Mesendoderm (in vitro differentiated cells): ENCODE results near the gene DCXR.

Source experiments
- DNase-seq: peaks from one replicate; pipeline ENCODE4 v3.0.0; 2013
- H2AK5ac ChIP-seq: 2 replicates; pipeline ENCODE4 v1.6.1; 2013; ENCODE audit warnings: low read length, inconsistent platforms
- H2BK120ac ChIP-seq: 2 replicates; pipeline ENCODE4 v1.6.1; 2013; ENCODE audit warnings: low read depth, mild to moderate bottlenecking, low read length, moderate library complexity, mixed read lengths
- H2BK15ac ChIP-seq: replicated peaks from 2 replicates; pipeline ENCODE4 v1.6.1; 2013; ENCODE audit warnings: low read depth, mild to moderate bottlenecking, moderate library complexity
- H2BK5ac ChIP-seq: 2 replicates; pipeline ENCODE4 v1.6.1; 2013; ENCODE audit warnings: low read length, inconsistent platforms
- H3K18ac ChIP-seq: 2 replicates; pipeline ENCODE4 v1.6.1; 2013; ENCODE audit warnings: mild to moderate bottlenecking, low read length, mixed read lengths
- H3K23ac ChIP-seq: one replicate; pipeline ENCODE4 v1.6.1; 2013; ENCODE audit warnings: low read length
- H3K27ac ChIP-seq: 2 replicates; pipeline ENCODE4 v1.5.1; 2013; ENCODE audit warnings: low read depth, mild to moderate bottlenecking, inconsistent platforms, low read length, moderate library complexity
- H3K27me3 ChIP-seq: 2 replicates; pipeline ENCODE4 v1.6.1; 2013; ENCODE audit warnings: low read length, control low read depth, mild to moderate bottlenecking, inconsistent platforms; ENCODE audit not compliant: insufficient read depth, poor library complexity
- H3K36me3 ChIP-seq: 2 replicates; pipeline ENCODE4 v1.6.1; 2013; ENCODE audit warnings: low read length, inconsistent platforms; ENCODE audit not compliant: control insufficient read depth, insufficient read depth
- H3K4ac ChIP-seq: one replicate; pipeline ENCODE4 v1.6.1; 2013; ENCODE audit warnings: low read depth, mild to moderate bottlenecking, low read length, moderate library complexity
- H3K4me1 ChIP-seq: 2 replicates; pipeline ENCODE4 v1.6.1; 2013; ENCODE audit warnings: low read depth, low read length, inconsistent platforms; ENCODE audit not compliant: control insufficient read depth
- H3K4me2 ChIP-seq: 2 replicates; pipeline ENCODE4 v1.6.1; 2013; ENCODE audit warnings: low read length
- H3K4me3 ChIP-seq: 2 replicates; pipeline ENCODE4 v1.5.1; 2013; ENCODE audit warnings: mild to moderate bottlenecking, low read length
- H3K56ac ChIP-seq: one replicate; pipeline ENCODE4 v1.6.1; 2013; ENCODE audit warnings: low read length
- H3K79me1 ChIP-seq: 2 replicates; pipeline ENCODE4 v1.6.1; 2013; ENCODE audit warnings: low read length, inconsistent platforms
- H3K79me2 ChIP-seq: 2 replicates; pipeline ENCODE4 v1.6.1; 2013; ENCODE audit warnings: mild to moderate bottlenecking, low read length; ENCODE audit not compliant: control insufficient read depth, insufficient read depth
- H3K9ac ChIP-seq: 2 replicates; pipeline ENCODE4 v1.6.1; 2013; ENCODE audit warnings: low read length, inconsistent platforms
- H4K5ac ChIP-seq: one replicate; pipeline ENCODE4 v1.6.1; 2013; ENCODE audit warnings: low read length
- H4K8ac ChIP-seq: one replicate; pipeline ENCODE4 v1.6.1; 2013; ENCODE audit warnings: low read depth, mild to moderate bottlenecking, control low read depth, low read length, moderate library complexity
- WGBS: extraction: QIAGEN DNeasy Blood & Tissue Kit; methylation state at CpG from one replicate; pipeline ENCODE4 v1.1.7; 2013; ENCODE audit warnings: low lambda C conversion rate, missing lambda C conversion rate; ENCODE audit not compliant: insufficient coverage; ENCODE audit errors: extremely low coverage; 5-methylcytosine and 5-hydroxymethylcytosine counted together

The DCXR gene

GRCh38 chr17:82062076-82062983 is 24.8 kb upstream of the DCXR start:
- no peak overlapping the region for H3K23ac ChIP-seq
- DNase-seq: no peak
- no peak overlapping the region for H2BK5ac ChIP-seq
- no peak overlapping the region for H4K8ac ChIP-seq
- H3K79me2 ChIP-seq: no peaks in the 10 kb centered on the region
- H3K56ac ChIP-seq: no peak overlapping the region
- H3K27ac ChIP-seq: no peak overlapping the region
- H2AK5ac ChIP-seq: no peak overlapping the region
- H3K18ac ChIP-seq: no peak overlapping the region
- H3K9ac ChIP-seq: no peak overlapping the region
- H3K4me1 ChIP-seq: no peaks in the 10 kb centered on the region
- no peak overlapping the region for H2BK120ac ChIP-seq
- H3K4ac ChIP-seq: no peak overlapping the region
- H3K79me1 ChIP-seq: peaks cover 2% of the 10 kb centered on the region
- no peak overlapping the region for H2BK15ac ChIP-seq
- no CpG with 5 or more reads among the region's 24 CpGs for WGBS
- no peak overlapping the region for H4K5ac ChIP-seq
- no peak overlapping the region for H3K4me3 ChIP-seq
- no peaks in the 10 kb centered on the region for H3K27me3 ChIP-seq
- peaks cover 4% of the 10 kb centered on the region for H3K36me3 ChIP-seq
- H3K4me2 ChIP-seq: no peak overlapping the region

- H2BK120ac ChIP-seq: no peak overlapping the region
- no peak overlapping the region for H2AK5ac ChIP-seq
- H3K79me2 ChIP-seq: no peaks in the 10 kb centered on the region
- H3K56ac ChIP-seq: no peak overlapping the region
- H3K27ac ChIP-seq: no peak overlapping the region
- no peak overlapping the region for H3K4me2 ChIP-seq
- no peak overlapping the region for H3K4ac ChIP-seq
- H4K8ac ChIP-seq: no peak overlapping the region
- H4K5ac ChIP-seq: no peak overlapping the region
- H3K36me3 ChIP-seq: peaks cover 4% of the 10 kb centered on the region
- no peak overlapping the region for H3K4me3 ChIP-seq
- no peaks in the 10 kb centered on the region for H3K27me3 ChIP-seq
- no peak overlapping the region for H3K18ac ChIP-seq
- H2BK15ac ChIP-seq: no peak overlapping the region
- no peaks in the 10 kb centered on the region for H3K4me1 ChIP-seq
- H3K9ac ChIP-seq: no peak overlapping the region
- no peak overlapping the region for H3K23ac ChIP-seq
- no CpG with 5 or more reads among the region's 34 CpGs for WGBS
- DNase-seq: no peak
- H2BK5ac ChIP-seq: no peak overlapping the region
- H3K79me1 ChIP-seq: peaks cover 2% of the 10 kb centered on the region
Observed at GRCh38 chr17:82061047-82061925, 23.8 kb upstream of the DCXR start.

GRCh38 chr17:82060614-82061013 is 23.1 kb upstream of the DCXR start:
- Histone ChIP-seq H3K79me1 (peaks cover 2% of the 10 kb centered on the region), H3K36me3 (peaks cover 5% of the 10 kb centered on the region), H3K56ac (no peak overlapping the region), H3K18ac (no peak overlapping the region), H2BK5ac (no peak overlapping the region), H3K27me3 (no peaks in the 10 kb centered on the region), H2AK5ac (no peak overlapping the region), H4K5ac (no peak overlapping the region), H3K4me2 (no peak overlapping the region), H4K8ac (no peak overlapping the region), H2BK120ac (no peak overlapping the region), H3K4ac (no peak overlapping the region), H3K79me2 (no peaks in the 10 kb centered on the region), H3K9ac (no peak overlapping the region), H3K23ac (no peak overlapping the region), H3K4me3 (no peak overlapping the region), H3K27ac (no peak overlapping the region), H3K4me1 (no peaks in the 10 kb centered on the region), H2BK15ac (no peak overlapping the region)
- no peak for DNase-seq
- WGBS: no CpG with 5 or more reads among the region's 14 CpGs

- Histone ChIP-seq H3K4me2 (no peak overlapping the region), H3K4me3 (no peak overlapping the region), H3K36me3 (peaks cover 8% of the 10 kb centered on the region), H2BK5ac (no peak overlapping the region), H3K18ac (no peak overlapping the region), H3K27ac (no peak overlapping the region), H4K8ac (no peak overlapping the region), H3K79me1 (peaks cover 2% of the 10 kb centered on the region), H3K56ac (no peak overlapping the region), H4K5ac (no peak overlapping the region), H3K23ac (no peak overlapping the region), H3K27me3 (no peaks in the 10 kb centered on the region), H2AK5ac (no peak overlapping the region), H3K4me1 (no peaks in the 10 kb centered on the region), H3K79me2 (no peaks in the 10 kb centered on the region), H3K9ac (no peak overlapping the region), H3K4ac (no peak overlapping the region), H2BK120ac (no peak overlapping the region), H2BK15ac (no peak overlapping the region)
- no CpG with 5 or more reads among the region's 16 CpGs for WGBS
- no peak for DNase-seq
Observed at GRCh38 chr17:82060001-82060380, 22.5 kb upstream of the DCXR start.

GRCh38 chr17:82059272-82060000 is 21.9 kb upstream of the DCXR start:
- no CpG with 5 or more reads among the region's 19 CpGs for WGBS
- no peak overlapping the region for H3K4me3 ChIP-seq

More at GRCh38 chr17:82059272-82060000, 21.9 kb upstream of the DCXR start:
- Histone ChIP-seq H2BK15ac (no peak overlapping the region), H4K8ac (no peak overlapping the region), H4K5ac (no peak overlapping the region), H3K4me2 (no peak overlapping the region), H3K4me1 (no peaks in the 10 kb centered on the region), H3K18ac (no peak overlapping the region), H3K79me1 (no peaks in the 10 kb centered on the region), H3K36me3 (peaks cover 9% of the 10 kb centered on the region), H3K4ac (no peak overlapping the region), H3K27ac (no peak overlapping the region), H3K56ac (no peak overlapping the region), H3K9ac (no peak overlapping the region), H3K23ac (no peak overlapping the region), H2AK5ac (no peak overlapping the region), H2BK120ac (no peak overlapping the region), H2BK5ac (no peak overlapping the region), H3K27me3 (no peaks in the 10 kb centered on the region), H3K79me2 (no peaks in the 10 kb centered on the region)
- no peak for DNase-seq
